ENCODE results near the gene SLC6A7. TPM values are rescaled to one million over a fixed set of nuclear protein-coding genes. Genes with fewer than 3 reads are reported as not detected.

Gene SLC6A7
- total RNA-seq, 1 donor from 2014 or later = 10.8 TPM

DNA sequence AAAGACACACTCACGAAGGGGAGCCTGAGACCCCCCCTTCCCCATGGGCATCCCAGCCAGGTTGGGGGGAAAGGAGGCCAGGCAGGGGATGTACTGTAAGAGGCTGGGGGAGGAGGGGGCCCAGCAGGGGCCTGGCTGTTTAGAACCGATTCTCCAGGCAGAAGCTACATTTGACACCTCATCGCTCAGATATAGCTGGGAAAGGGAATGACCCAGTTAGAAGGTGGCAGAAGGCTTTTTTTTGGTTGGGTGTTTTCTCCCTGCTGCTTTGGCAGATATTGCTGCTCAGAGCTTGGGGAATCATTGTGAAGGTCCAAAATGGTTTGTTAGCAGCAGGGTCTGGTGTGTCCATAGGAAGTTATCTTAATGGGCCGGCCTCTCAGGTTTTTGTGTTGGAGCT lies 17.3 kb upstream of the SLC6A7 start:
- DNase-seq (ENCODE audit: low spot score) = no peak

DNA sequence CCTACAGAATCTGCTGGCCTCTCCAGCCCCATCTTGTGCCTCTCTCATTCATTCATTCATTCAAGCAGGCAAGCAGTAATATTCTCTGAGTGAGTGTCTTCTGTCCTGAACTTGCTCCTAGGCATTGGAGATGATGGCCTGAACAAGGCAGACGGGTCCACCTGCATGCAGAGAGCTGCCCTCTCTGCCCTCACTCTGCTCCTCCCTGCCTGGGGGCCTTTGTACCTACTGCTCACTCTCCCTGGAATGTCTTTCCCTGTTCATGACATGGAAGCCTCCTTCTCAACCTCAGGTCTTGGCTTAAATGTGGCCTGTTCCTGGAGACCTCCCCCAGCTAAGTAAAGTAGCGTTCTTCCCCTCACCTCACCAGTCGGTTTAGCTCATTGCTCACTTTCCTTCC lies 16.7 kb upstream of the SLC6A7 start:
- DNase-seq (ENCODE audit: low spot score) = no peak

GRCh38 chr5:150174285-150174684 lies 15.6 kb upstream of the SLC6A7 start:
- no peak for DNase-seq (ENCODE audit: low spot score)

GRCh38 chr5:150175076-150175475 lies 14.8 kb upstream of the SLC6A7 start:
- no peak for DNase-seq (ENCODE audit: low spot score)

- no peak for DNase-seq (ENCODE audit: low spot score)
Measured at GRCh38 chr5:150175536-150175935, 14.3 kb upstream of the SLC6A7 start.

DNA sequence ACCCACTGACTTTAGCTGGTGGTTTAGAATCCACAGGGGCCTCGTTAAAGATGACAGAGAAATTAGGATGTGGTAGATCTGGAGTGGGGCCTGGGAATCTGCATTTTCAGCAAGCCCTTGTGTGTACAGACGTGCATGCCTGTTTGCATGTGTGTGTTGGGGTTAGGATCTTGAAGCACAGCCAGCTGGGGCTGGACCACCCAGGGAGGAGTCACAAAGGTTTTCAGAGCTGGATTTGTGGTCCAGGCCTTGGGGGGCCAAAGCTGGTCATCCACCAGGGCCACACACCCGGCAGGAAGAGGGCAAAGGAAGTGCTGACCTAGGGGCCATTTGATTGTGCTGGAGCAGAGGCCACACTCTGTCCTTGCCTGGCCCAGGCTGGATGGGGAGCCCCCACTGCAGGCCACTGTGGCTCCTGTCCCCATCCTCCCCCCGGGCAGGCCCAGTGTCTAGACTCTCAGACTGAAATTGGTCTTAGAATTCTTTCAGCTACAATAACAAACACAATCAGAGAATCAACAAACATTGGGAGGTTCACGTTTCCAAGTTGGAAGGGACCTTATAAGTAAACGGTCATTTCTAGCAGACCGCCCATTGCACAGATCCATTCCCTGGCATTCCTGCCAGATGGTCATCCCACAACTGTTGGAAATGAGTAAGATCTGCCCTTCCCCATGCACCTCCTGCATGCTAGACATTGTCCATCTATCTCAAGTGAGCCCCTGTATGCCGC lies 13.0 kb upstream of the SLC6A7 start:
- no peak for DNase-seq (ENCODE audit: low spot score)

DNA sequence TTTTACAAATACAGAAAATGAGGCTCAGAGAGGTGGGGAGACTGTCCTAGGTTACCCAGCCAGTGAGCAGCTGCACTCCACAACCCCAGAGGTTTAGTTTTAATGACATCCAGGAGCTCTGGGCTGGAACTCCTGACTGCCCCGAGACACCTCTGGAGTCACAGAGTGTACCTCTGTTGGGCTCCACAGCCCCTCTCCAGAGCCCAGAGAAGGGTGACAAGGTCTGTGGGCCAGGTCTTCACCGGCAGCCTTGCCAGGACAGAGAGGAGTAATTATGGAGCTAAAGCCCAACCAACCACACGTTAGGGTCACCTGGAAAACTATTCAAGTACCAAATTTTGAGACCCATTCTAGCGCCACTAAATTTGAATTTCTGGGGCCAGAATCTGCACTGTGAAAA lies 12.1 kb upstream of the SLC6A7 start:
- no peak for DNase-seq (ENCODE audit: low spot score)

GRCh38 chr5:150178262-150178661 lies 11.6 kb upstream of the SLC6A7 start:
- DNase-seq (ENCODE audit: low spot score) = no peak

DNA sequence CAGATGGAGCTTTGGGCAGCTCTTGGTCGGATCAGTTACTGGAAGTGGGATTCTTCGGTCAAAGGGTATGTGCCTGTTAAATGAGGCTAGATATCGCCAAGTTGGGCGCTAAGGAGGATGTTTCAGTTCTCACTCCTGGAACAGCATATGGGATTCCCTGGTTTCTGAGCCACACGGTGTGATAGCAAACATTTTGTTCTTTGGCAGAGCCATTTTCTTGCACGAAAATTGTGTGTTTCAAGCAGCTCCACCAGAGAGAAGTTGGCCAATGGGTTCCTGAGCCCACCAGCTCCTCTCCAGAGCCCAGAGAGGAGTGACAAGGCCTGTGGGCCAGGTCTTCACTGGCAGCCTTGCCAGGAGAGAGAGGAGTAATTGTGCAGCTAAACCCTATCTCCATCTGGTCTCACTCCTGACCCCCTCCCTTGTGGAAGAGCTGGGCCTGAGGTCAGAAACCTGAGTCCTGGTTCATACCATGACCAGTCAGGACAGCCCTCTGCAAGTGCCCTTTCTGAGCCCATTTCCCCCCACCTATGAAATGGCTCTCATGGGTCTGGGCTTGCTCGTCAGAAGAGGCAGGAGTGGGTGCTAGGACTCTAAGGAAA lies 10.7 kb upstream of the SLC6A7 start:
- no peak for DNase-seq (ENCODE audit: low spot score)

DNA sequence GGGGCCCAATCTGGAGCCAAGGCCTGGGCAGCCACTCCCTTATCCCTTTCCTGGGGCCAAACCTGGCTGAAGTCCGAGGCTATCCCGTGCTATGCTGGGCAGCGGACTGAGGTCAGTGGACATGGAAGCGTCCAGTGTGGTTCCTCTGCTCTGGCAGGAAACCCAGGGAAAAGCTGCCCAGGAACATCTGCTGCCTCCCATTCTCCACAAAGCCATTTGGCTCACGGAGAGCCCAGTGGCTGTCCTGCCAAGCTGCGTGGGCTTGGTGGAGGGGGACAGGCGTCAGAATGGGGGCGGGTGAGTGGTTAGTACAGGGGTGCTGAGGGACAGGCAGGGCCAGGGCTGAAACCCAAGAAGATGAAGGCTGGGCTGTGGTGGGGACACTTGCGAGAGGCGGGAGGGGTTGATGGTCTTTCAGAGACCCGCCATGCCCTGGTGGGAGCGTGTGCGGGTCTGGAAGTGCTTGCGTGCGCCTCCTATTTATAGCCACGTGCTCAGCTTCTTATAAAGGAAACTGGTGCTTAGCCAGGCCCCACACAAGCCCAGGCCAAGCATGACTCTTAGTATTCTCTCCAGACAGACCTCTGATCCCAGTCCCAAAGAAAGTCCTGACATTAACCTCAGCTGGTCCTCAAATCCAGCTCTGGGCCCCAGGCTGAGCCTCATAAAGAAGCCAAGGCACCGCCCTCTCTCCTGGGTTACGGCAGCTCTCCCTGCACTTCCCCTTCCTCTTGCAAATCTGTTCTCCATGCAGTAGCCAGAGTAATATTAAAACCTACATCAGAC lies 9.4 kb upstream of the SLC6A7 start:
- DNase-seq (ENCODE audit: low spot score) = peak; percentile 91

DNA sequence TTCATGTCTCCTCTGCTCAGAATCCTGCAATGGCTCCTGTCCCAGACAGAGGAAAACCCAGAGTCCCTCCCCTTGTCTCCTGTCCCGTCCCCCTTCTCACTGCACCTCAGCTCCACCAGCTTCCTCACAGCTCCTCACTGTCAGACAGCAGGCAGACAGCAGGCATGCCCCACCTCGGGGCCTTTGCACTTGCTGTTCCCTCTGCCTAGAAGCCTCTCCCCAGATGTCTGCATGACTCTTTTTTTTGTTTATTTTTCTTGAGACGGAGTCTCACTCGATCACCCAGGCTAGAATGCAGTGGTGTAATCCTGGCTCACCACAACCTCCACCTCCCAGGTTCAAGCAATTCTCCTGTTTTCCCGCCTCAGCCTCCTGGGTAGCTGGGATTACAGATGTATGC lies 8.8 kb upstream of the SLC6A7 start:
- no peak for DNase-seq (ENCODE audit: low spot score)

DNA sequence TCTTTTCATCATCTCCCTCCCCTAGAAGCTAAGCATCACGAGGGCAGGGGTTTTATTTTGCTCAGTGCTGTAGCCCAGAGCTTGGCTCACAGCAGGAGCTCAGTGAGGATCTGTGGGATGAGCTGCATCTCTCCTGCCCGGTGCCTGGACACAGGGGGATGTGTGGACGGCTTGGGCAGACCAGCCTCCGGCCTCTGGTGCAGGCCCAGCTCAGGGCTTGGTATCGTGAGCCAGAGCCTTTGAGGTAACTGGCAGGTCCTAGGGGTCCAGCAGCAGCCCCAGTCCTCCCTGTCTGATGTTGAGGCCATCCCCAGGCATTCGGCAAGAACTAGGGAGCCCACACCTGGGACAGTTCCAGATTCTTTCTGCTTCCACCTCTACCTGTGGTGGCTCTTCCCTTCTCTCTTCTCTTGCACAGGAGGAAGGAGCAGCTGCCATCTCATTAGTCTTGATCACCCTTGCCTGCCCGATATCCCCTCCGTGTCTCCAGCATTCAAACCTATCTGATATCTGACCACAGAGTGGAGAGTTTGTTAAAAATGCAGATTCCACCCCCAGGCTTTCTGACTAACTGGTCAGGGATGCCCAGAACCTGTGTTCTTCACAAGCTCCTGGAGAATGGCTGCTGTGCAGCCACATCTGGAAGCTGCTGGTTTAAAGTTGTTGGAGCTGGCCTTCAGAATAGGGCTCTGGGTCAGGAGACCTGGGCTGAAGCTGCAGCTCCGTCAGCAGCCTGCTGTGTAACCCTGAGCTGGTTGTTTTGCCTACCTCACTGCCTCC lies 7.9 kb upstream of the SLC6A7 start:
- no peak for DNase-seq (ENCODE audit: low spot score)

DNA sequence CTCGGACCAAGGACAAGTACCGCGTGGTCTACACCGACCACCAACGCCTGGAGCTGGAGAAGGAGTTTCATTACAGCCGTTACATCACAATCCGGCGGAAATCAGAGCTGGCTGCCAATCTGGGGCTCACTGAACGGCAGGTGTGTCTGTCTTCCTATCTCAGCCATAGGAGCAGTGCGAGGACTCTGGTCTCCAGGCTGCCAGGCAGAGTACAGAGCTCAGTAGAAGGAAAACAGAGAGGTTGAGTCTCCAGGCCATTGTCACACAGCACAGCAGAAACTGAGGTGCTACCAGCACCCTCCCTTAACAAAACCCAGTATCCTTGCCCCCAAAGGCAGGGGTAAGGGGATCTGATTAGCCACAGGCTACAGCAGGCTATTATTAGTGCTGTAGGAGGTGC lies 7.1 kb upstream of the SLC6A7 start:
- DNase-seq (ENCODE audit: low spot score) = no peak

GRCh38 chr5:150183436-150183835 lies 6.4 kb upstream of the SLC6A7 start:
- no peak for DNase-seq (ENCODE audit: low spot score)

DNA sequence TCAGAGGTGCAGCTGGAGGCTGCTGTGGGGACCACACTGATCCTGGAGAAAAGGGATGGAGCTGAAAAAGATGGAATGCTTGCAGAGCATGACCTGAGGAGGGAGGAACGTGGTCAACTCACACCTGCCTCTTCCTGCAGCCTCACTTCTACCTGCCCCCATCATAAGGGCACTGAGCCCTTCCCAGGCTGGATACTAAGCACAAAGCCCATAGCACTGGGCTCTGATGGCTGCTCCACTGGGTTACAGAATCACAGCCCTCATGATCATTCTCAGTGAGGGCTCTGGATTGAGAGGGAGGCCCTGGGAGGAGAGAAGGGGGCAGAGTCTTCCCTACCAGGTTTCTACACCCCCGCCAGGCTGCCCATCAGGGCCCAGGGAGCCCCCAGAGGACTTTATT lies 5.9 kb upstream of the SLC6A7 start:
- DNase-seq (ENCODE audit: low spot score) = no peak

DNA sequence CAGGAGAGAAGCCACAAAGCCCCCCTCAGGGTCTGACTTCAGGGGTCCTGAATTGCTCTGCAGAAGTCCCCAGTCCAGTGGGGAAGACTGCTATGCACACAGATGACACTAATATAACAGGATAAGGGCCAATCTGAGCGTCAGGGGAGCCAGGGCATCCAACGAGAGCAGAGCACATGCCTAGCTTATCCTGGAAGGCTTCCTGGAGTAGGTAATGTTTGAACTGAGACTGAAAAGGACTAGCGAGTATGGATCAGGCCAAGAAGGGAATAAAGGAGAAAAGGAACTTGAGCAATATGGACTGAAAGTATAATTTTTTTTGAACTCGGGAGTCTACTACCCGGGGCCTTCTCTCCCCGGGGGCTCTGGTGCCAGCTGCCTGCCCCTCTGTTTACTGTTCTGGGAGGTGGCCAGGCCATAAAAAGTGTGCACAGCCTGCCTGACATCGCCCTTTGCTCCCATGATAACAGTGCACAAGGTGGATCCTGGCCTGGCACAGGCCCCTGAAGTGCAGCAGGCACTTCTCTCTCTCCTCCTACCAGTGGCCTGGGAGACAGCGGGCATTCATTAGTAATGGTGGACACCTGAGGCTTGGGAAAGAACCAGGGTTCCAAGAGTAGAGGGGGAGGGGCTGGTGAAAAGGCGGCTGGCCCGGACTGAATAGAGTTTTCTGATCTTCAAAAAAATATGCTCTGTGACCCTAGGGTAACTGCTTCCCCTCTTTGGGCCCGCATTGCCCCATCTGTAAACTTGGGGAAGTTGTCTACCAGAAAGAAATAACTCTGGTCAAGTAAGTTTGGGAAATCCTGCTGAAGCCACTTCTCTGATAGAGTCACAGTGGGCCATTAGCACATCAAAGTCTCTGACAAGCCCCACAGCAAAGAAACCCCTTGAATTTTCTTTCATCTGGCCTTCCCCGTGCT lies 4.6 kb upstream of the SLC6A7 start:
- DNase-seq (ENCODE audit: low spot score) = no peak

- DNase-seq (ENCODE audit: low spot score) = no peak
Measured at GRCh38 chr5:150186137-150186536, 3.7 kb upstream of the SLC6A7 start.

DNA sequence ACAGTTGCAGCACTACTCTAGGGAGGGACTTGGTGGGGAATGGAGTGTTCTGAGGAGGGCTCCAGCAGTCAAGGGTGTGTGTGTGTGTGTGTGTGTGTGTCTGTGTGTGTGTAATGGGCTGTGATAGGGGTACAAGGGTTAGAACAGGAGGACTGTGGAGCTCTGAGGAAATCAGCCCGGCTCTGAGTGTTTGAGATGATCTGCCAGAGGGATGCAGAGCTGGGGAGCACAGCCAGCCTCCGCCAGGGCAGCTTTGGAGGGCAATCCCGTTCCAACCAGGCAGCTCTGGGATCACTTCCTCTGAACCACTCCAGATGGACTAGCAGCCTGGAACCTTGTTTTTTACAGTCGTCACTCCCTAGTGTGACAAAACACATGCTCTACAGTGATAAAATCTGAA lies 3.0 kb upstream of the SLC6A7 start:
- DNase-seq (ENCODE audit: low spot score) = no peak

DNA sequence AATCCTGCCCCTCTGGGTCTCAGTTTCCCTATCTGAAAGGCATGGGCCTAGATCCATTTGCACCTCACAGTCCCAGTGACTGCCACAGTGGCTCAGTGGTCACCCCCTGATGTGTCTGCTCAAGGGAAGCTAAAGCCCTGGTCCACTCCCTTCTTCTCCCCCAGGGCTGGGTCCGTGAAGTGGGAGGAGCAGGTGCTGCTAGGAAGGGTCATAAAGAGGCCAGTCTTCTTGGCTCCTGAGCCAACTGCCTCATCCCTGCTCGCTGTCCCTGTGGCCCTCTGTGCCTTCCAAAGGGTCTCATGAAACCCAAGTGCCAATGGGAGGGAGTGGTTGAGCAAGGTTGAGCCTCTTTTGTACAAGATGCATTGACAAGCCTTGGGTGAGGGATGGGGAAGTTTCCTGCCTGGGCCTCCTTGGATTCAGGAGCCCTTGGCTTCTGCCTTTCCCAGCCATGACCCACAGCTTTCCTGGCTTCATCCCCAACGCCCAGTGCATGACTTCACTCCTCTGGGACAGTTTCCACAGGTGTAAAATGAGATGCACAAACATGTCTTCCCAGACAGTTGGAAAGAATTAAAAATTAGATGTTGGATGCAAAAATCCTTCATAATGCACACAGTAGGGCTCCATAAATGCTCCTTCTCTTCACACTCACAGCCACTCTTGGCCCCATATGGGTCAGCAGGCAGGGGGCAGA lies 1.6 kb upstream of the SLC6A7 start:
- no peak for DNase-seq (ENCODE audit: low spot score)

DNA sequence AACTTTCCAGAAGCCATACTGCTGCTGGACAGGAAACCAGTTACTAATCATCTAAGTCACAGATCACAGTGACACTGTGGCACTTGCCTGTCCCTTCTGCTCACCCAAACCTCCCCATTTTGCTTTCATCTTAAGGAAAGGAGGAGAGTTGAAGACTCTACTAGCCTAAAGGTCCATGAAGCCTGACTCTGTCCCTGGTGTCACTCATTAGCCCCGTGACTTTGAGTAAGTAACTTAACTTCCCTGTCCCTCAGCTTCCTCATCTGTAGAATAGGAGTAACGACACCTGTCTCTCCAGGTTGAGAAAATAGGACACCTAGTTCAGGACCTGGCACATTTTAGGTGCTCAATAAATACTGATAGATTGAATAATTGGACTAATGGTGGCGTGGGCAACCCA lies 536 bp upstream of the SLC6A7 start:
- DNase-seq (ENCODE audit: low spot score) = no peak

All from umbilical cord (tissue), 2 donors.